Cardiac muscle cell (in vitro differentiated cells and primary cell): ENCODE measurements around the gene NHSL2. TPM values are rescaled to one million over a fixed set of nuclear protein-coding genes. Genes with fewer than 3 reads are reported as not detected.

Source experiments
- DNase-seq, 2 donors: peaks; one replicate each; pipeline versions ENCODE4 v3.0.0 to v3.0.0-alpha.2; 2010 to 2017; ENCODE audit warnings: low read depth in 1 of 2, low spot score in 1 of 2
- H3K27ac ChIP-seq: fragments of 200-600 bp; sonication (generic); 2 replicates; pipeline ENCODE4 v1.5.1; 2016
- H3K27me3 ChIP-seq: fragments of 200-600 bp; sonication (generic); 2 replicates; pipeline ENCODE4 v1.6.0; 2016; ENCODE audit warnings: control low read depth
- H3K36me3 ChIP-seq: fragments of 200-600 bp; sonication (generic); 2 replicates; pipeline ENCODE4 v1.5.1; 2016; ENCODE audit warnings: control low read depth
- H3K4me1 ChIP-seq: fragments of 200-600 bp; sonication (generic); 2 replicates; pipeline ENCODE4 v1.8.1; 2017; ENCODE audit warnings: low read depth, mild to moderate bottlenecking, mixed run types
- H3K4me3 ChIP-seq: fragments of 200-600 bp; sonication (generic); 2 replicates; pipeline ENCODE4 v1.5.1; 2016; ENCODE audit warnings: mild to moderate bottlenecking
- H3K9me3 ChIP-seq: fragments of 200-600 bp; sonication (generic); 2 replicates; pipeline ENCODE4 v1.5.1; 2017; ENCODE audit warnings: low read depth, mild to moderate bottlenecking, control low read depth
- CTCF ChIP-seq: IDR thresholded peaks from 2 replicates; pipeline ENCODE4 v1.5.1; 2012; ENCODE audit warnings: low read depth, mild to moderate bottlenecking, low read length
- polyA plus RNA-seq: library from polyadenylated mRNA; unstranded; fragments of >200 nt; fragmentation: Nextera tagmentation; extraction: Ambion mirVana; gene quantifications from 2 replicates; pipeline ENCODE4 v1.2.1, GENCODE V29; 2016
- total RNA-seq: library from RNA; depleted of rRNA; stranded (reverse); fragments of >200 nt; gene quantifications from 2 replicates; pipeline ENCODE4 v1.2.3, GENCODE V29; 2016

NHSL2 gene
- total and polyA plus RNA-seq, 2 experiments from 2014 or later = 6.6 to 7.9 TPM

GRCh38 chrX:72122621-72123337 lies 212.1 kb downstream of the NHSL2 start:
- no peak for DNase-seq
- no peaks in the 10 kb centered on the region for H3K9me3 ChIP-seq
- no peaks in the 10 kb centered on the region for H3K36me3 ChIP-seq
- H3K27ac ChIP-seq = peak overlapping the region; percentile 83
- H3K27me3 ChIP-seq = no peaks in the 10 kb centered on the region
- no peak for TF ChIP-seq CTCF
- H3K4me1 ChIP-seq = peaks cover 28% of the 10 kb centered on the region
- no peak overlapping the region for H3K4me3 ChIP-seq

DNA sequence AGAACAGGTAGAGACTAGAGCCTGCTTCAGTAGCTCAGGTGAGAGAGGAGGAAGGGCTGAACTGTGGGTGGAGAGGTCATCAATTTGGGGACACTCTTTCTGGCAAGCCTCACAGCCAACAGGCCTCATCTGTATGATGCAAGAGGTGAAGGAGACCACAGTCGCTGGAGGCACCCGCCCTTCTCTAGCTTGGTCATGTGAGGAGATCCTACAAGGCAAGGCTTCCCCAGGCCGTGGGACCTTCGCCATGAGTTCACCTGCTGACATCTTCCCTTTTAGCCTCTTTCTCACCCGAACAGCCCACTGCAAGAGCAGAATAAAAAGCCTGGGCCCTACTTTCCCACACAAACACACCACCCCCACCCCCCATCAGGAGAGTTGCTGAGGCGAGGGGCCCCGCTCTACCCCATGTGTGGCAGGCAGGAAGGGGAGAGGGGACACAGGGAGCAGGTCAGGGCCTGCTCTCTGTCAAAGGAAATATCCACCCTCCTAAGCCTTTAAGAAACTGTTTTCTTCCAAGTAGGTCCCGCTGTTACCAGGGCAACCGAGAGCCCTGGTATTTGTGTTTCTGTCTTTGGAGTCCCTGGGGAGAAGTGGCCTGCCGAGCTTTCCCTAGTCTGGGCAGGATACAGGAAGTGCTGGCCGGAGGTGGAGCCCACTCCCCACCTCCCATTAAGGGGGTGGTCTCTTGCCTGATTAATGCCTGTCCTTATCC lies 213.0 kb downstream of the NHSL2 start:
- H3K4me1 ChIP-seq = peaks cover 31% of the 10 kb centered on the region
- no peaks in the 10 kb centered on the region for H3K27me3 ChIP-seq
- TF ChIP-seq CTCF = no peak
- DNase-seq = peak; percentile 55 to 66
- no peak overlapping the region for H3K4me3 ChIP-seq
- no peaks in the 10 kb centered on the region for H3K36me3 ChIP-seq
- H3K27ac ChIP-seq = peak overlapping the region; percentile 83
- H3K9me3 ChIP-seq = no peaks in the 10 kb centered on the region

DNA sequence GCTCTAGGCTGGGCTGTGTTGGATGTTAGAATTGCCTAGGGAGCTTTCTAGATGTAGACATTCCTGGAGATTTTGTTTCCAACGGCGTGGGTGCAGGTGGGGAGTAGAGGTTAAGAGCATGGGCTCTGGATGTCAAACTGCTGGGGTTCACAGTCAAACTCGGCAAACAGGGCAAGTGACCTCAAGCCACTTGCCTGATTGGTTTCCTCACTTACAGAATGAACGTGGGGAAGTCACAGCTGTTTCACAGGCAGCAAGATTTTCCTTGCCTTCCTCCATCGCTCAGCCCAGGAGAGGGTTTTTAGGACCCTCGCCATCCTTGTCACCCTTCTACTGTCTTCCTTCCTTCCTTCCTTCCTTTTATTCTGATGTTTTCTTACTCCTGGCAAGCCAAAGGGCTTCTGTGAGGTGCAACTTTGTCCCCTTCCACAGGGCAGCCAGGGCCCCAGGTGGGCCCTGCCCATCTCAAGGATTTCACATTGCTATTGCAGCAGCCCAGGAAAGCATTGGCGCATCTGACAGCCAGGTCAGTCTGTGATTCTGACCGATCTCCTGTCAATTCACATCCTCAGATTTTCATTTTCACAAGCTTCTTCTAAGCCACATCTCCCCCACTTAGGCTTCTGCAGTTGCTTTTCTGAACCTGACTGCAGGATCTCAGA lies 214.0 kb downstream of the NHSL2 start:
- no peaks in the 10 kb centered on the region for H3K36me3 ChIP-seq
- H3K27ac ChIP-seq = peak overlapping the region; percentile 83
- H3K4me1 ChIP-seq = peaks cover 36% of the 10 kb centered on the region
- TF ChIP-seq CTCF = no peak
- H3K9me3 ChIP-seq = no peaks in the 10 kb centered on the region
- DNase-seq = no peak
- H3K4me3 ChIP-seq = no peak overlapping the region
- H3K27me3 ChIP-seq = no peaks in the 10 kb centered on the region

- H3K9me3 ChIP-seq = no peaks in the 10 kb centered on the region
- DNase-seq = no peak
- H3K27ac ChIP-seq = peak overlapping the region; percentile 85
- no peak overlapping the region for H3K4me3 ChIP-seq
- no peaks in the 10 kb centered on the region for H3K36me3 ChIP-seq
- peaks cover 36% of the 10 kb centered on the region for H3K4me1 ChIP-seq
- TF ChIP-seq CTCF = no peak
- no peaks in the 10 kb centered on the region for H3K27me3 ChIP-seq
Observed at GRCh38 chrX:72125331-72126047, 214.8 kb downstream of the NHSL2 start.

DNA sequence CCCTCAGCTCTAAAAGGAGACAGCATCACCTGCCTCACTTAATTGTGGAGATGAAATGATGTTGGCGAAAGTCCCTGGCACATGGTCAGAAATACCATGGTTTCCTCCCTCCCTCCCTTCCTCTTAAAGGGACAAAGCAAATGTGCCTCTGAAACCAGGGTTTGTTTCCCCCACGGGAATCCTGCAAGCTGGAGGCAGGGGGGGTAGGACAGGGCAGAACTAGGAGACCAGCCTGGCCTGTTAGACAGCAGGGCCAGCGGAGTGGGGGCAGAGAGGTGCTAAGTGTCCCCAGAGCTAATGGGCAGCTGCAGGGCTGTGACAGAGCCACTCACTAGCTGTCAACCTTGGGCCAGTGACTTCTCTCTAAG lies 215.4 kb downstream of the NHSL2 start:
- H3K27ac ChIP-seq = peak overlapping the region; percentile 85

More for the DNA sequence above, 215.4 kb downstream of the NHSL2 start:
- no peak for TF ChIP-seq CTCF
- H3K4me1 ChIP-seq = peaks cover 36% of the 10 kb centered on the region
- H3K27me3 ChIP-seq = no peaks in the 10 kb centered on the region
- H3K9me3 ChIP-seq = no peaks in the 10 kb centered on the region
- no peak overlapping the region for H3K4me3 ChIP-seq
- H3K36me3 ChIP-seq = no peaks in the 10 kb centered on the region
- peak in 1 of 2 donors; percentile 35 for DNase-seq
